HG03025 (cell line): ENCODE measurements around the gene TACC2.
"Not testable (repeated sequence)": the region's sequence is repeated elsewhere in the genome, so short reads cannot be mapped to it uniquely, and the experiment has no call there.

Experiments
- ATAC-seq: cut with Tn5 transposase; IDR thresholded peaks from one replicate; pipeline ENCODE4 v1.9.1; 2021; ENCODE audit warnings: mild to moderate bottlenecking, moderate library complexity; ENCODE audit not compliant: unreplicated experiment, low FRiP score

The TACC2 gene

DNA sequence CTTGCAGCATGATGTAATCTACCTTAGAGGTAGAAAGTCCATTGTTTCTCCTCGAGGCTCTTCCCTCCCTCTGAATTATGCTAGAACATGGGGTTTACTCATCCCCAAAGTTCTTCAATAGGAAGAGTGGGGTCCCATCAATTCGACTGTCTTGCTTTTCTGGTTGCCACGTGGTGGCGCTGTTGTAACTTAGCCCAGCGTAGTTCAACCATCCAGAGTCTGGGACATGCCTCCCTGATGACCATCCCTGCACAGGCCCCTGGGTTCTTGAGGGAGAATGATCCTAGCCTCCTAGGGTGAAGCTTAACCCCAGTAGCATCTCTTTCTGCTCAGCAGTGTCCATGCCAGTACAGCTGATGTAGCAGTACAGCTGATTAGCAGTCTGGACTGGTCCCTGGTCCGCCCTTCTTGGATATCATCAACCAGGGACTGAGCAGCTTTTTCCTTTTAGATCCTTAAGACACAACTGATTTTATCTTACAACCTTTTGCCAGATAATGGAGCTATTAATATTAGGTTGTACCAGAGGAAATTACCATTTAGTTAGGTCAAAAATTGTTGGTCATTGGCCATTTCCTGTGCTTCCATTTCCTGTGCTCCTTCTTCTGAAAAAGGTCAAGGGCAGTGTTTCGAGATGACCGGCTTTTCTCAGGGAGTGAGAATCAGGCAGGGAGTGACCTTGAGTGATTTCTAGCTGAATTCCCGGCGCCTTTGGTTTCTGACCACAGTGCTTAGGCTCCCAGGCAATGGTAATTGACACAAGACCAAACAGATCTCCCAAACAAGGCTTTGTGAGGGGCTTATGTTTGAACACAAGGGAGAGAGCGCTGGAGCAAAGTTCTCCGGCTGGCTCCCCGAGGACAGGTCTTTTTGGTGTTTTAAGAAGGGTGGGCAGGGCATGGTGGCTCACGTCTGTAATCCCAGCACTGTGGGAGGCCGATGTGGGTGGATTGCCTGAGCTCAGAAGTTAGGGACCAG is 65.4 kb downstream of the TACC2 start:
- ATAC-seq, result no peak

DNA sequence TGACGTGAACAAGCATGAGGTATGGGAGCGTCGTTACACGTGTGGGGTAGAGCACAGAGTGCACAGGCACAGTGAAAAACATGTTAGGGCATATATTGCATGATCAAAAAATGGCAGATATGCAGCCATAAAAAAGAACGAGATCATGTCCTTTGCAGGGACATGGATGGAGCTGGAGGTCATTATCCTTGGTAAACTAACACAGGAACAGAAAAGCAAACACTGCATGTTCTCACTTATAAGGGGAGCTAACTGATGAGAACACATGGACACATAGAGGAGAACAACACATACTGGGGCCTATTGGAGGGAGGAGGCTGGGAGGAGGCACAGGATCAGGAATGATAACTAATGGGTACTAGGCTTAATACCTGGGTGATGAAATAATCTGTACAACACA is 66.3 kb downstream of the TACC2 start:
- ATAC-seq, result no peak

DNA sequence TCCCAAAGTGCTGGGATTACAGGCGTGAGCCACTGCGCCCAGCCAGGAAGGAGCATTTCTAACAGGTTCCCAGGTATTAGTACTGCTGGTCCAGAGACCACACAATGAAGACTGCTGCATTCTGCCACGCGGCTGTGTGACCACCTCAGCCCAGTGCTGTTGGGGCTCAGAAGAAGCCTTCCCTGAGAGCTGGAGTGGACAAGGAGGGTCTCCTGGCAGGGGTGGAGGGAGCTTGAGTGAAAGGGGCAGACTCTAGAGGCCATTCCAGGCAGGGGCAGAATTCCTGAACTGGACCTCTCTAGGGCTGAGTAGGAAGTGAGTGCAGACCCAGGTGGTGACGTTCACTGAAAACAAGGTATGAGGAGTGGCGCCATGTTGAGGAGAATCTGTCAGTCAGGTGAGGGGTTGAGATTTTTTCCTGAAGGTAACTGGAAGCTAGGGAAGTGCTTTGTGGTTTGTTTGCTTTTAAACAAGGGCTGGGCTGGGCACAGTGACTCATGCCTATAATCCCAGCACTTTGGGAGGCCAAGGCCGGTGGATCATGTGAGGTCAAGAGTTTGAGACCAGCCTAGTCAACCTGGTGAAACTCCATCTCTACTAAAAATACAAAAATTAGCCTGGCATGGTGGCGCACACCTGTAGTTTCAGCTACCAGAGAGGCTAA is 67.6 kb downstream of the TACC2 start:
- no peak for ATAC-seq

DNA sequence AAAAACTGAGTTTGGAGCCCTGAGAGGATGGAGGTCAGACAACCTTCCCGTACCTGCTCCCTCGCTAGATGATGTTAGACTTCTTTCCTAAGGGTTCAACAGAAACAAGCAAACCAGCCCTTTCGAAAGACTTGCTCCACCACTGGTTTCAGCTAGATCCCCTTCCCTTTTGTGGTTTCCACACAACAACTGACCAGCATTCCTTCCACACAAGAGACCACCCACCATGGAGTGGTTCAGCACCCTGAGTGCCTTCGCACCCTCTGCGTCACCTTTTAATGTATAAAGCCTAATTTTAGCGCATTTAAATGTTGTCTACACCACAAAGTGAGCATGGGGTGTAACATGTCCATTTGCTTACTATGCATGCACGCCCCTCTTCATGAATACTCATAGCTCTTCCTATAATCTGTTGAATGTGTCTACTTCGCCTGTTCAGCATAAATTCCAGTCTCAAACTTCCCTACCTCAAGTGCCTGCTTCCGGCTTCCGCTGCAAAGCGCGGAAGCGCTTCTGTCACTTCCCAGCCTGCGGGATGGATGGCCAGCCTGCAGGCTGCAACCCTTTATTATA is 69.0 kb downstream of the TACC2 start:
- ATAC-seq, result no peak

DNA sequence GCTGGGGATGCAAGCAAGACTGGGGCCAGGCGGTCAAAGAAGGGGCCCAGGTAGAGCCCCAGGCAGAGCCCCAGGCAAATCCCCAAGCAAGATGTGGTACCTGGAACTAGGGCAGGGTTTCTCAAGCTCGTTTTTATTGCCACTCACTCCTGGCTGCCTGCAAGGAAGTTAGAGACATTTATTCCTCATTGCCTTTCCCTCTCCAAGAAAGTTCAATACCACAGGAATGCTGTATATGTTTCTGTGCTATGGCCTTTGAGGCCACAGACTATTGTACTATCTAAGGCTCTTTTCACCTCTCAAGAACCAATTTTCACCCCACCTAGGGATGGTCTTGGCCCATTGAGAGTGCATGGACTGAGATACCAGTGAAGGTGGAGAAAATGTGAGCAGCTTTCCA is 71.3 kb downstream of the TACC2 start:
- no peak for ATAC-seq

DNA sequence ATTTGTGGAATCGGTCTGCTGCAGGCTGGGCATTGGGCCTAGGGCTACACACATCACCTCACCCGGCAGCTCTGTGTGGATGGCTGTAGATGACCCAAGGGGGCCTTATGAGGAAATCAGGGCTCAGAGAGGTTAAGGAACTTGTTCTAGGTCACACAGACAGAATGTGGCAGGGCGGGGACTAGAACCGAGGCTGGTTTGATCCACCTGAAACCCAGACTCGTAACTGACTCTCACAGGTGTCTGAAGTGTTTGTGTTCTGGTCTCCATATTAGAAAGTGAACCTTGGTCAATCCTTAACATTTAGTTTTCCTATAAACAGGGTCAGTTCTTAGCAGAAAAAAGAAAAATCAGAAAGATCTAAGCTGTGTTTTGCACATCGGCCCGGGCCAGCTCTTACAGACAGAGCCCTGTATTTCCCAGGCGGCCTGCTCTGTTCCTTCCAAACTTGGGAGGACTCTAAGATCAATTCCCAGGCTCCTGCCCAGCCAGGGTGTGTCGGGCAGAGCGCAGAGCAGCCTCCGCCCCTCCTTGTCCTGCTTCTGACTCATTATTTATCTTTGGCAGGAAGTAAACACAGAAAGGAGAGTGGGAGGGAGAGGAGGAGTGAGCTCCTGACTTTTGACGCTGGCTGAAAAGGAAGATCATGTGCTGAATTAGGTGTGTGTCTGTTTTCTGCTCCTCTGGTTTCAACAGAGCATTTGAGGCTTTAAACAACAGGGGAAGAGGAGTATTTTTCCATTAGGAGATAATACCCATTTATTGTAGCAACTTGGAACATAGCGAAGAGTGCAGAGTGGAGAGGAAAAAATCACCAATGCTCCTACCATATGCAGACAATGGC is 74.1 kb downstream of the TACC2 start:
- ATAC-seq, result no peak

DNA sequence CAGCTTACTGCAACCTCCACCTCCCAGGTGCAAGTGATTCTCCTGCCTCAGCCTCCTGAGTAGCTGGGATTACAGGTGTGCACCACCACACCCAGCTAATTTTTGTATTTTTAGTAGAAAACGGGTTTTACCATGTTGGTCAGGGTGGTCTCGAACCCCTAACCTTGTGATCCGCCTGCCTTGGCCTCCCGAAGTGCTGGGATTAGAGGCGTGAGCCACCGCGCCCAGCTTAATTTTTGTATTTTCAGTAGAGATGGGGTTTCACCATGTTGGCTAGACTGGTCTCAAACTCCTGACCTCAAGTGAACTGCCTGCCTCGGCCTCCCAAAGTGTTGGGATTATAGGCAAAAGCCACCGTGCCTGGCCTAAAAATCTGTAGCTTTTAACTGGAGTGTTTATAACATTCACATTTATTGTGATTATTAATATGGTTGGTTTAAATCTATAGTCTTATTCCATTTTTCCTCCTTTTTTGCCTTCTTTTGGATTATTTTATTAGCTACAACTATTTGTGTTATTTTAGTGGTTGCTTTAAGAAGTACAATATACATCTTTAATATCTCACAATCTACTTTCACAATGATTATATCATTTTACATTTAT is 77.5 kb downstream of the TACC2 start:
- ATAC-seq, result not testable (repeated sequence)

DNA sequence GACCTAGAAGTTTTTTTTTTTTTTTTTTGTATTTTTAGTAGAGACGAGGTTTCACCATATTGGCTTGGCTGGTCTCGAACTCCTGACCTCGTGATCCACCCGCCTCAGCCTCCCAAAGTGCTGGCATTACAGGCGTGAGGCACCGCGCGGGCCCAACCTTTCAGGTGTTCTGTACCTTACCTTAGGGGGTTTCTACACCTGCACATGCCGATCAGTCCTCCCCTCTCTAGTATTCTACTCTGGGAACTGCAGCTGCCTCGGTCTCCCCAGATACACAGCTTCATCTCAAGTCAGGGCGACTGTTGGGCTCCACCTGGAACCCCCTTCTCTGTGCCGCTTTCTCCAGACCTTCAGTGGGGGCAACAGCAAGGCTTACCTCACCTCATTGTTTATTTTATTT is 79.9 kb downstream of the TACC2 start:
- ATAC-seq, result no peak

DNA sequence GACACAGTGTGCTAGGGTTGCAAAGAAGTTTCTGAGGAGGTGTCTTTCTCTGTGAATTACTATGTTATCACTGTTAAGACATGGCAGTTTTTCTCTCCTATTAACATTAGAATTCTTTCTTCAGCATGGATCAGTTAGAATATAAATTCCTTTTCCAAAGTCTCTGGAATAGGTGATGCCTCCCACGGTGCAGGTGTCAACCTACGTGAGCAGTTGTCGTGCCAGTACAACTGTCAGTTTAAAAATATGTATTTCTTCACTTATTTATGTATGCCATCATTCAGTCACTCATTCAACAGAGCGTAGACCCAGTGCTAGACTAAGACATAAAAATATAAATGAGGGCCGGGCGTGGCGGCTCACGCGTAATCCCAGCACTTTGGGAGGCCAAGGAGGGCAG is 83.5 kb downstream of the TACC2 start:
- no peak for ATAC-seq

DNA sequence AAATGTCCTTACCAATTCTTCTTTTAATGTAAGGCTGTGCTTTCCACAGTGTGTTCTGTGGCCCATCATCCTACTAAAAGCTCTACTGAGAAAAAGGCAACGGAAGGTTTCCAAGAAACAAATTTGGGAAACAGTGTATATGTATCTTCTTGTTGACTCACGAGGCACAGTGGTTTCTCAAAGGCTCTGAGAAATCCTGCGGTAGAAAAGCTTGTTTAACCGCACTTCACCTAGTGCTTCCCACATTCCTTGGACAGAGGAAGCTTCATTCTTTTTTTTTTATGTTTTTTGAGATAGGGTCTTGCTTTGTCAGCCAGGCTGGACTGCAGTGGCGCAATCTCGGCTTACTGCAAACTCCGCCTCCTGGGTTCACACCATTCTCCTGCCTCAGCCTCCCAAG is 84.5 kb downstream of the TACC2 start:
- ATAC-seq, result no peak

DNA sequence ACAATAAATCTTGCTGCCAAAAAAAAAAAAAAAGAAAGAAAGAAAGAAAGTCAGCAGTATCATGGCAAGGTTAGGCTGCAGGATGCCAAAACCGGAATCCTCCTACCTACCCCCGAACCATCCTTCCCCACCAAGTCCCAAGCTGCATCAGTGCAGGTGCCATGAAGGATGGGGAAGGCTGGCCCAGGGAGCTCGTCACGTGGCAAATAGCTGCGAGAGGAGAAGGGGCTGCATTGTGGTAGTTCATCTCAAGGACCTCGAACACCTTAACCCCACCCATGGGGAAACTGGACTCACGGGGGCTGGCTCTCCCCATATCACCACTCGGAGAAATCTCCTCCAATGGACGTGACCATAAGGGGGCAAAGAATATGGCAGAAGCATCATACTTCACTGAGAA is 86.2 kb downstream of the TACC2 start:
- ATAC-seq, result no peak

DNA sequence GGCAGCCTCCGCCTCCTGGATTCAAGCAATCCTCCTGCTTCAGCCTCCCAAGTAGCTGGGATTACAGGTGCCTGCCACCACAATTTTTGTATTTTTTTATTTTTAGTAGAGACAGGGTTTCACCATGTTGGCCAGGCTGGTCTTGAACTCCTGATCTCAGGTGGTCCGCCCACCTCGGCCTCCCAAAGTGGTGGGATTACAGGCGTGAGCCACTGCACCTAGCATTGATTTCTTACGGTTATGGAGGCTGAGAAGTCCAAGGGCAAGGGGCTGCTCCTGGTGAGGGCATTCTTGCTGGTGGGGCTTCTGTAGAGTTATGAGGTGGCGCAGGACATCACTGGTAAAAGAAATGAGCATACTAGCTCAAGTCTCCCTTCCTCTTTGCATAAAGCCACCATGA is 86.9 kb downstream of the TACC2 start:
- not testable (repeated sequence) for ATAC-seq

DNA sequence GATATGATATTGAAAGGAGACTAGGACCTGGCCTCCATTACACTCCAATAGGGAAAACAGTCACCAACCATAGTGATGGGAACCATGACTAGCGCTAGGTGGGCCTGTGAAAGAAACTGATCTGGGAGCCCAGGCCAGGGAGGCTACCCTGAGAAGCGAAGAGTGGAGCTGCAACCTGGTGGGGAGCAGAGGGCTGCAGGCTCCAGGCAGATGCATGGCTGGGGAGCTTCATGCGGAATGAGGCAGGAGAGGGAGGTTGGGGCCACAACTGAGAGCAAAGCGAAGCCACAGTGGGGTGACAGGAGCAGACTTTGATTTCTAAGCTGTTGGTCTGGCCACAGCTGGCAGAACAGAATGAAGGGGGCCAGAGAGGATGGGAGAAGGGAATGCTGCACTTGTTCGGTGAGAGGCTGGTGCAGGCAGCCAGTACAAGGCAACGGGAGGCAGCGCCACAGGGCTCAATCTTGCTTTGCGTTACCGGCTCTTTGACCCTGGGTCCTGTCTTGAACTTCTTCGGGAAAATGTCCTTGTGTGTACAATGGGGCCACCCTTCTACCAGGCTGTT is 88.4 kb downstream of the TACC2 start:
- ATAC-seq, result no peak

DNA sequence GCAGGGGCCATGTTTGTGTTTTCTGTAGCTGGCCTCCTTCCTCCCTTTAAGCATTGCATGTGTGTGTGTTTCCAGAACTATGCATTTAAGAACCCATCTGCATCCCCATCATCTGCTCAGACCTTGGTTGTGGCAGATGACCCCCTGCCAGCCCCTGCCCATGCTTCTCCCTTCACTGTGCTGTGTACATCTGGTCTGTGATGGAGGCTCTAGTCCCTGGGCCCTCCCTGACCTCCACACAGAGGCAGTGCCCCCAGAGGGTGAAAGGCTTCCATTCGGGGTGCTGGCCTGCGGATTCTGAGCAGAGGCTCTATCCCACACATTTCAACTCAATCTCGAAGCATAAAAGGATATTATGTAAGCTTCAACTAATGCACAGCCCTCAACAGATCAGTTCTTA is 89.4 kb downstream of the TACC2 start:
- ATAC-seq, result no peak

DNA sequence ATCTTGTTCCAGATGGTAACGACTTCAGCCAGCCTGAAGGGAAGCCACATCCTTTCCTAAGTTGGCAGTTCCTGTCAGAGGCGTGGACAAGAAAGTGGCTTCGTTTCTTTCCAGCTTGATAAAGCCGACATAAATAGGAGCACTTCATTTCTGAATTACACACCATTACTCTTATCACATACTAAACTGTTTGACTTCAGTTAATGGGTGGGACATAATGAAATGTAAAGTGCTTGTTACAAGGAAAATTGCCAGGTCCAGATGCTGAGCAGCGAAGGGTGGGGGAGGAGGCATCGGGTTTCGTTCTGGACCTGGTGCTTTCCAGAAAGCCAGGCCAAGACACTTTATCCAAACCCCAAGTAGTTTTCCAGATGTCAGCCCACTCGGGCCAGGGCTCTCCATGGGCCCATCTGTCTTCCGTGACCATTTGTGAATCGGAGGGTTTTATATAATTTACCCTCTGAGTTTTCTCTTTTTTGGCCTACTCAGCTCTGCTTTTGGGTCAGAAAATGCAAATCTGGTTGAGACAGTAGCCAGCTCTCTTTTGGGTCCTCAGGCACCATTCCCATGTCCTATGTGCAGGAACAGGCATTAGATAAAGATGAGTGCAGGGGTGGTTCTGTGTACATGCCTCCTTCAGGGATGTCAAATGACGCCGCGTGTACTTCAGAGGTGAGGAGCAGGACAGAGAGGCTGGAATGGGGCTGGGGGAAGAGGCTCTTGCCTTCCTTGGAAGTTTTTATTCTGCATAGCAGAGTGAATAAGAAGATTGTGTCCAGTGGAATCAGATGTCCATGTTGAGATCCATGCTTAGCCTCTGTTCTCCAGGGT is 90.2 kb downstream of the TACC2 start:
- no peak for ATAC-seq

DNA sequence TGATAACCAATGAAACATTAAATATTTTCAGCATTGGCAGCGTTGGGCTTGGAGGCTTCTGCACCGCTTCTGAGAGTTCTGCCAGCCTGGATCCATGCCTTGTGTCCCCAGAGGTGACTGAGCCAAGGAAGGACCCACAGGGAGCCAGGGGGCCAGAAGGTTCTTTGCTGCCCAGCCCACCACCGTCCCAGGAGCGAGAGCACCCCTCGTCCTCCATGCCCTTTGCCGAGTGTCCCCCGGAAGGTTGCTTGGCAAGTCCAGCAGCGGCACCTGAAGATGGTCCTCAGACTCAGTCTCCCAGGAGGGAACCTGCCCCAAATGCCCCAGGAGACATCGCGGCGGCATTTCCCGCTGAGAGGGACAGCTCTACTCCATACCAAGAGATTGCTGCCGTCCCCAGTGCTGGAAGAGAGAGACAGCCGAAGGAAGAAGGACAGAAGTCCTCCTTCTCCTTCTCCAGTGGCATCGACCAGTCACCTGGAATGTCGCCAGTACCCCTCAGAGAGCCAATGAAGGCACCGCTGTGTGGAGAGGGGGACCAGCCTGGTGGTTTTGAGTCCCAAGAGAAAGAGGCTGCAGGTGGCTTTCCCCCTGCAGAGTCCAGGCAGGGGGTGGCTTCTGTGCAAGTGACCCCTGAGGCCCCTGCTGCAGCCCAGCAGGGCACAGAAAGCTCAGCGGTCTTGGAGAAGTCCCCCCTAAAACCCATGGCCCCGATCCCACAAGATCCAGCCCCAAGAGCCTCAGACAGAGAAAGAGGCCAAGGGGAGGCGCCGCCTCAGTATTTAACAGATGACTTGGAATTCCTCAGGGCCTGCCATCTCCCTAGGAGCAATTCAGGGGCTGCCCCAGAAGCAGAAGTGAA is 93.9 kb downstream of the TACC2 start:
- no peak for ATAC-seq

DNA sequence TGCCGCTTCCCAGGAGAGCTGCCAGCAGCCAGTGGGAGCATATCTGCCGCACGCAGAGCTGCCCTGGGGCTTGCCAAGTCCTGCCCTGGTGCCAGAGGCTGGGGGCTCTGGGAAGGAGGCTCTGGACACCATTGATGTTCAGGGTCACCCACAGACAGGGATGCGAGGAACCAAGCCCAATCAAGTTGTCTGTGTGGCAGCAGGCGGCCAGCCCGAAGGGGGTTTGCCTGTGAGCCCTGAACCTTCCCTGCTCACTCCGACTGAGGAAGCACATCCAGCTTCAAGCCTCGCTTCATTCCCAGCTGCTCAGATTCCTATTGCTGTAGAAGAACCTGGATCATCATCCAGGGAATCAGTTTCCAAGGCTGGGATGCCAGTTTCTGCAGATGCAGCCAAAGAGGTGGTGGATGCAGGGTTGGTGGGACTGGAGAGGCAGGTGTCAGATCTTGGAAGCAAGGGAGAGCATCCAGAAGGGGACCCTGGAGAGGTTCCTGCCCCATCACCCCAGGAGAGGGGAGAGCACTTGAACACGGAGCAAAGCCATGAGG is 94.6 kb downstream of the TACC2 start:
- ATAC-seq, result no peak
